ENCODE measurements around the gene VDR.

- TF ChIP-seq CTCF (IDR thresholded peaks at IDR 0.05) (no peak), POLR2A (IDR thresholded peaks at IDR 0.05) (no peak)
Observed at GRCh38 chr12:47846294-47846996, 58.3 kb downstream of the VDR start.
